PFSK-1 (cell line): ENCODE results near the gene ELAVL2.

Experiments used
- POLR2AphosphoS5 ChIP-seq: IDR thresholded peaks from 2 replicates; pipeline ENCODE4 v1.6.1; 2012; ENCODE audit warnings: low read depth, mild to moderate bottlenecking, control low read depth, low read length, moderate library complexity
- TF ChIP-seq, protein P1 (sequence below), 2 experiments: IDR thresholded peaks; 2 replicates each; pipeline versions ENCODE4 v1.6.1 to v1.8.0; 2011 to 2012; ENCODE audit warnings: low read depth in 2 of 2, low read length in 2 of 2, control low read depth in 1 of 2, inconsistent platforms in 1 of 2, mild to moderate bottlenecking in 1 of 2, moderate library complexity in 1 of 2; ENCODE audit not compliant: insufficient read depth in 1 of 2

DNA sequence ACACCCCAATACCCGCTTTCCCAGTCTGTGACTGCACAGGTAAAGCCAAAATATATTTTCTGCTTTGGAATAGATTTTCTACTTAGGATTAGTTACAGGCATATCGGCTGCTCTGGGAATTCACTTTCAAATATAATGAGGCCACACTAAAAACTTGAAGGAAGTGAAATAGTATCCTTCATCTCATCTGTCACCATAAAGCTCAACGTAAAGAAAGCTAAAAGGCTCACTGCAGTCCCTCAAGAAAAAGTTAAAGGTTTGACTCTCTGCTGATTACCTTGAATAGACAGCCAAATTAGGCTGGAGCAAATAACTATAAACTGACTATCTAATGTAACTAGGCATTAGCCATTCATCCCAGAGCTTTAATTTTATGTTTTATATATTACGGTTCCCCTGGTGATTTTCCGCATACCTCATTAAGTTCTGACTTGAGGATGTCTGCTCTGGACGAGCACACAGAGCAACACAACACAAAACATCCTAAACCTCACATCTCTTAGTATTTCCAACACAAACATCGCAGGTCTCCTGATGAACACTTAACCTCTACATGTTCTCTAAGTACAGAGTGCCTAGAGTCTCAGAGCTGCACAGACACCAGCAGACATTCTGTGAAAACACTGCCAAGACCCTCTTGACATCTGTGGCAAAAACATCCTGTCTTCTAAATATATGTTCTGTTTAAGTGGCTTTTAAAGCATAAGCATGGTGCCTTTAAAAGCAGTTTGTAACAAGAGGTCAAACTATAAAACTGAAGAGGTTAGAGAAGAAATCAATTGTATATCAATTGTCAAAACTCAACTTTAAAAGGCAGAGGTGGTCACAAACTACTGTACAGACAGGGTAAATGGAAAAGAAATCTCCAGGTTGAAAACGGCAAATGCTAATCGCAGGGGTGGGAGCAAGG, 35.4 kb downstream of the ELAVL2 start:
- no peak for TF ChIP-seq POLR2AphosphoS5
- TF ChIP-seq, protein P1, sequence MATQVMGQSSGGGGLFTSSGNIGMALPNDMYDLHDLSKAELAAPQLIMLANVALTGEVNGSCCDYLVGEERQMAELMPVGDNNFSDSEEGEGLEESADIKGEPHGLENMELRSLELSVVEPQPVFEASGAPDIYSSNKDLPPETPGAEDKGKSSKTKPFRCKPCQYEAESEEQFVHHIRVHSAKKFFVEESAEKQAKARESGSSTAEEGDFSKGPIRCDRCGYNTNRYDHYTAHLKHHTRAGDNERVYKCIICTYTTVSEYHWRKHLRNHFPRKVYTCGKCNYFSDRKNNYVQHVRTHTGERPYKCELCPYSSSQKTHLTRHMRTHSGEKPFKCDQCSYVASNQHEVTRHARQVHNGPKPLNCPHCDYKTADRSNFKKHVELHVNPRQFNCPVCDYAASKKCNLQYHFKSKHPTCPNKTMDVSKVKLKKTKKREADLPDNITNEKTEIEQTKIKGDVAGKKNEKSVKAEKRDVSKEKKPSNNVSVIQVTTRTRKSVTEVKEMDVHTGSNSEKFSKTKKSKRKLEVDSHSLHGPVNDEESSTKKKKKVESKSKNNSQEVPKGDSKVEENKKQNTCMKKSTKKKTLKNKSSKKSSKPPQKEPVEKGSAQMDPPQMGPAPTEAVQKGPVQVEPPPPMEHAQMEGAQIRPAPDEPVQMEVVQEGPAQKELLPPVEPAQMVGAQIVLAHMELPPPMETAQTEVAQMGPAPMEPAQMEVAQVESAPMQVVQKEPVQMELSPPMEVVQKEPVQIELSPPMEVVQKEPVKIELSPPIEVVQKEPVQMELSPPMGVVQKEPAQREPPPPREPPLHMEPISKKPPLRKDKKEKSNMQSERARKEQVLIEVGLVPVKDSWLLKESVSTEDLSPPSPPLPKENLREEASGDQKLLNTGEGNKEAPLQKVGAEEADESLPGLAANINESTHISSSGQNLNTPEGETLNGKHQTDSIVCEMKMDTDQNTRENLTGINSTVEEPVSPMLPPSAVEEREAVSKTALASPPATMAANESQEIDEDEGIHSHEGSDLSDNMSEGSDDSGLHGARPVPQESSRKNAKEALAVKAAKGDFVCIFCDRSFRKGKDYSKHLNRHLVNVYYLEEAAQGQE (IDR thresholded peaks at IDR 0.05; ENCODE audit: insufficient read depth in 1 of 2, low read depth in 2 of 2, low read length in 2 of 2) = no peak
